T-helper 1 cell treated with Interleukin-12 subunit alpha and Interleukin-12 subunit beta and Interleukin-4 antibody, amounts not matched to agents 30 μg/mL and 1 μg/mL, for 36 hours (primary cell): ENCODE data around the gene ZNF594.
"Not testable (repeated sequence)": the region's sequence is repeated elsewhere in the genome, so short reads cannot be mapped to it uniquely, and the experiment has no call there.

Source experiments
- H3K27ac Mint-ChIP-seq: one replicate; pipeline ENCODE4 v1.8.0; 2021; ENCODE audit warnings: mild to moderate bottlenecking, mixed read lengths
- H3K27me3 Mint-ChIP-seq: one replicate; pipeline ENCODE4 v1.8.0; 2021; ENCODE audit warnings: low read depth, mixed read lengths
- H3K36me3 Mint-ChIP-seq: one replicate; pipeline ENCODE4 v1.8.0; 2021; ENCODE audit warnings: low read depth, mixed read lengths
- H3K4me1 Mint-ChIP-seq: one replicate; pipeline ENCODE4 v1.8.0; 2021; ENCODE audit warnings: low read depth, mixed read lengths
- H3K4me3 Mint-ChIP-seq: one replicate; pipeline ENCODE4 v1.8.0; 2021; ENCODE audit warnings: mild to moderate bottlenecking, moderate library complexity, mixed read lengths
- H3K9me3 Mint-ChIP-seq: one replicate; pipeline ENCODE4 v1.8.0; 2021; ENCODE audit warnings: mixed read lengths

Gene ZNF594

GRCh38 chr17:5135131-5135712, 56.4 kb downstream of the ZNF594 start:
- H3K36me3 Mint-ChIP-seq, H3K4me1 Mint-ChIP-seq, H3K4me3 Mint-ChIP-seq, H3K27ac Mint-ChIP-seq, H3K9me3 Mint-ChIP-seq, H3K27me3 Mint-ChIP-seq: not testable (repeated sequence)

- not testable (repeated sequence) for H3K27me3 Mint-ChIP-seq
These were observed 57.1 kb downstream of the ZNF594 start for GRCh38 chr17:5134571-5134970.

DNA sequence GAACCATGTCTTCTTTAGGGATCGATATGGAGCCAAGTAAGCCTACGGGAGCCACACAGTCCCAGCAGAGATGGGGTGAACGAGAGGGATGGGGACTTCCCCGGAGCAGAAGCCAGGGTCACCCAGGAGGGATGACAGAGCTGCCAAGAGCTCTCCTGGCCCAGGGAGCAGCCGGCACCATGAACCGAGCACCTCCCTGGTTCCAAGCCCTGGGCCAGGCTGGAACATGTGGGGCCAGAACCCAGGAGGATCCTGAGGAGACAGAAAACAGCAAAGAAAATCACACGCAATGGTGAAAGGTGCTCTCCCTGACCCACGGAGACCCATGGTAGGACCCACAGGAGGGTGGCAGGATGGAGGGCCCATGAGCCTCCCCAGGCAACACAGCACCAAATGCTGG, 57.7 kb downstream of the ZNF594 start:
- H3K36me3 Mint-ChIP-seq, H3K27ac Mint-ChIP-seq, H3K9me3 Mint-ChIP-seq, H3K27me3 Mint-ChIP-seq, H3K4me1 Mint-ChIP-seq, H3K4me3 Mint-ChIP-seq: not testable (repeated sequence)

More at GRCh38 chr17:5134571-5134970, 57.1 kb downstream of the ZNF594 start:
- H3K9me3 Mint-ChIP-seq, H3K4me1 Mint-ChIP-seq, H3K36me3 Mint-ChIP-seq, H3K27ac Mint-ChIP-seq, H3K4me3 Mint-ChIP-seq: not testable (repeated sequence)

GRCh38 chr17:5133311-5133710, 58.4 kb downstream of the ZNF594 start:
- Mint-ChIP-seq H3K4me1 (no peaks in the 10 kb centered on the region), H3K9me3 (no peaks in the 10 kb centered on the region), H3K27ac (no peak overlapping the region), H3K36me3 (no peaks in the 10 kb centered on the region), H3K4me3 (no peak overlapping the region), H3K27me3 (no peaks in the 10 kb centered on the region)

DNA sequence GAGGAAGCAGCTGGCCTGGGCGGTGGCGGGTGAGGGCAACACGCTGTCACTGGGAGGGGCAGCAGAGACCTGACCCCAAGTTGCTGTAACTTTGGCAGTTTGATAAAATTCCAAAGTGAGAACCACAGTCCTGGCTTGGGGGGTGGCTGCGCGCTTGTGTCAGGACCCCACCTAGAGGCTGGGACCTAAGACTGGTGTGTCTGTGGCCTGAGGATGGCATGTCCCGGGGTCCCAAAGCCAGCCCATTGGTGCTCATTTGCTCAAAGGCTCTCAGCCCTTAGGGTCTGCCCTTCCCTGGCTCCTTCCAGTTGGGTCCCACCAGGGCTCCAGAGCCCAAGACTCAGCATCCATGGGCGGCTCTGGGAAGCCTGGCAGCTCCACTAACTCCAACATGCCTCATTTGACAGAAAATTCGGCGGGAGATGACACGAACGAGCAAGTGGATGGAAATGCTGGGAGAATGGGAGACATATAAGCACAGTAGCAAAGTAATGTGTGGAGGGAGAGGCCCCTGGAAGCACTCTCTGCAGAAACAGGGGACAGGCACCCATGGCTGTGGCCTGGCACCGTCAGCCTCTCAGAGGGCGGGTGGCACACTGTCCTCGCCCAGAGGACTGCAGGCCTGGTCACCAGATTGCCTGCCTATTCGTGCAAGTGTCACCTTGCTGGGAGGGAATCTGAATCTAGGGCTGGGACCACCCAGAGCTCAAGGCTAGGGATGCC, 59.0 kb downstream of the ZNF594 start:
- not testable (repeated sequence) for H3K4me3 Mint-ChIP-seq, H3K27ac Mint-ChIP-seq, H3K36me3 Mint-ChIP-seq, H3K4me1 Mint-ChIP-seq, H3K9me3 Mint-ChIP-seq, H3K27me3 Mint-ChIP-seq

GRCh38 chr17:5131799-5132502, 59.7 kb downstream of the ZNF594 start:
- not testable (repeated sequence) for H3K4me3 Mint-ChIP-seq, H3K9me3 Mint-ChIP-seq, H3K4me1 Mint-ChIP-seq, H3K27me3 Mint-ChIP-seq, H3K27ac Mint-ChIP-seq, H3K36me3 Mint-ChIP-seq

- no peaks in the 10 kb centered on the region for H3K4me1 Mint-ChIP-seq
- H3K9me3 Mint-ChIP-seq, result no peaks in the 10 kb centered on the region
- H3K27ac Mint-ChIP-seq, result no peak overlapping the region
- H3K36me3 Mint-ChIP-seq, result no peaks in the 10 kb centered on the region
- no peak overlapping the region for H3K4me3 Mint-ChIP-seq
- H3K27me3 Mint-ChIP-seq, result peaks cover 5% of the 10 kb centered on the region
These were observed 60.4 kb downstream of the ZNF594 start for GRCh38 chr17:5131146-5131715.

DNA sequence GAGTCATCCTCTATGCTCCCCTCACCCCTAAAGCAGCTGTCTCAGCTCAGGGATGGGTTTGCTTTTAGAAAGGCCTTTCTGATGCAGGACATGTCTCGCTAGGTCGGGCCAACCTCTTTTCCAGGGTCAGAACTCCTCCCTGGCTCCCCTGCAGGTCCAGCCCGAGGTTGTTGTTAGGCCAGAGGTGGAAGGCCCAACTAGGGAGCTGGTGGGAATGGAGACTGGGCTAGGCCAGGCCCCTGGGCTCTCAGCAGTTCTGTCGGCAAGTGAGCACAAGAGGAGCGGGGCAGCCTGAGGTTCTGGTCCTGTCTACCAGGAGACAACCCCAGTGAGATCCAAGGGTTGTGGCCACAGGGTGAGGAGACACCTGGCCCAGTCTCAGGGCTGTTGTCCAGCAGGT, 61.0 kb downstream of the ZNF594 start:
- H3K4me1 Mint-ChIP-seq, H3K4me3 Mint-ChIP-seq, H3K27me3 Mint-ChIP-seq, H3K36me3 Mint-ChIP-seq, H3K9me3 Mint-ChIP-seq, H3K27ac Mint-ChIP-seq: not testable (repeated sequence)

- H3K4me1 Mint-ChIP-seq, H3K36me3 Mint-ChIP-seq, H3K27me3 Mint-ChIP-seq, H3K9me3 Mint-ChIP-seq, H3K4me3 Mint-ChIP-seq, H3K27ac Mint-ChIP-seq: not testable (repeated sequence)
These were observed 61.4 kb downstream of the ZNF594 start for GRCh38 chr17:5130261-5130660.

- not testable (repeated sequence) for H3K4me1 Mint-ChIP-seq, H3K4me3 Mint-ChIP-seq, H3K27ac Mint-ChIP-seq, H3K36me3 Mint-ChIP-seq, H3K27me3 Mint-ChIP-seq, H3K9me3 Mint-ChIP-seq
These were observed 61.9 kb downstream of the ZNF594 start for GRCh38 chr17:5129770-5130169.
